Myocyte (in vitro differentiated cells): ENCODE data around the gene OPHN1. TPM values are rescaled to one million over a fixed set of nuclear protein-coding genes. Genes with fewer than 3 reads are reported as not detected.
A peak's percentile ranks its signal among the peaks of the same experiment; 100 is the strongest.

ENCODE experiments used
- DNase-seq: peaks from one replicate; pipeline ENCODE4 v3.0.0-alpha.2; 2012; ENCODE audit warnings: low read depth
- total RNA-seq: library from RNA; depleted of rRNA; stranded (reverse); fragments of >200 nt; gene quantifications from 2 replicates; pipeline ENCODE4 v1.2.3, GENCODE V29; 2014

Gene OPHN1
- total RNA-seq, 1 donor from 2014 or later, result 8.1 TPM

DNA sequence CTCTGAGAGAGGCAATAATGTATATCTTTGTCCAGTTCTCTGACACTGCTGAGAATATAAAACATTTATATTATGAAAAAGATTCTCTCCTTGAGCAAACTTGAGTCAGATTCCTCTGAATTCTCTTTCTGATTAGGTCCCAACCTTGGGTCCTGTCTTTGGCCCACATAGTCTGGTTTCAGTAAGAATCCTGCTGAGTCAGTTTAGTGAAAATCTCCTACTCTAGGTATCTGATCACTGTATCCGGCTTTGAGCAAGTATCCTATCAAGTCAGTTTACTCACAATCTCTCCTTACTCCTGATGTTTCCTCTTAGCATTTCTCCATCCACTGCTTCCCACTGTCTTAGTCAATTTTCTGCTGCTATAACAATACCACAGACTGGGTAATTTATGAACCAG, 253.9 kb downstream of the OPHN1 start:
- no peak for DNase-seq

GRCh38 chrX:68177542-68177941, 255.8 kb downstream of the OPHN1 start:
- DNase-seq, result peak; percentile 45

GRCh38 chrX:68175562-68175961, 257.7 kb downstream of the OPHN1 start:
- peak; percentile 16 for DNase-seq

- DNase-seq, result peak; percentile 17
These were observed 269.9 kb downstream of the OPHN1 start for GRCh38 chrX:68163441-68163840.

DNA sequence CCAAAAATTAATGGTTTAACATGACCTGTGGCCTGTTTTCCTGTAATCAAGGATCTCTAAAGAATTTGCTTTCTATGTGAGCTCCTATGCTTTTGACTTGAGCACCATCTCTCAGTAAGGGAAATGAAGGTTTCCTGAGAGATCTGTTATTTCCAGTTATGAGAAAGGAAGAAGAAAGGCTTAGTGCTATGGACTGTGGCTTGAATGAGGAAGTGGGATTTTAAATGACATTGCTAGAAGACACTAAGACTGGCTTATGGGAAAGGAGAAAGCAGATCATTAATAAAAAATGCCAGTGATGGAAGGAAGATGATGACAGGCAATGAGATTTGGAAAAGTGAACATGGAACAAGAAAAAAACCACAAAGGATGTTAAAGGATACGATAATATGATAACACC, 285.4 kb downstream of the OPHN1 start:
- DNase-seq, result no peak

GRCh38 chrX:68146054-68146453, 287.2 kb downstream of the OPHN1 start:
- peak; percentile 53 for DNase-seq

DNA sequence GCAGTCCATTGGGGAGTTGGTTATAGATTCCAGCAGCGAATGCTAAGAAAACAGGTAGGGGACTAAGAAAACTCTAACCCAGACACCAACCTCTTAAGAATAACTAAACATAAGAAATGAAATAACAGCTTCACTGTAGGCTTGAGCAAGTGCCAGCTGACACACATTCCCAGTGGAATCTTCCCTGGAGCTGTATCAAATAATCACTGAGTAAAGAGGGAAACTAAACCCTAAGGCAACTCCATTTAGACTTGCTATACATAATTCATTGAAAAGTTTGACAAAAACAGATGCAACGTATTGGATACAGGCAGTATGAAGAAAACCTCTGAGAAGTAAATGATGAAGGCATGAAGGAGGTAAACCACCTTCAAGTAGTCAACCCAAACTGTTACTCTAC, 293.5 kb downstream of the OPHN1 start:
- DNase-seq, result peak; percentile 33

GRCh38 chrX:68133181-68133580, 300.1 kb downstream of the OPHN1 start:
- DNase-seq, result peak; percentile 2

DNA sequence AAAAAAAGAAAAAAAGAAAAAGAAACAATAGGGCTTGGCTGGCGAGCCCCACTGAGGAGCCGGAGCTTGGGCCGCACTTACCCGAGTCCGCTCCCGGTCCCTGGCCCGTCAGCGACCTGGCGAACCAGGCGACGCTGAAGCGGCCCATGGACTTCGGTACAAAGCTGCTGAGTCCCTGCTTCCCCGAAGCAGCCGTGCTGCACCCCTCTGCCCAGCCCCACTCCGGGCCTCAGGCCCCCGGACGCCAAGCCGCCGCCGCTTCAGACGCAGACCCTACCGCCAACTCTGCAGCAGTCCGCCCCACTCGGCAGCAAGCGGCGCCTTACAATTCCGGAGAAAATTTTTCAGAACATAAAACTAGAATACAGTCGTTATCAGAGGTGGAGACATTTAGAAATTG, 300.5 kb downstream of the OPHN1 start:
- DNase-seq, result no peak

DNA sequence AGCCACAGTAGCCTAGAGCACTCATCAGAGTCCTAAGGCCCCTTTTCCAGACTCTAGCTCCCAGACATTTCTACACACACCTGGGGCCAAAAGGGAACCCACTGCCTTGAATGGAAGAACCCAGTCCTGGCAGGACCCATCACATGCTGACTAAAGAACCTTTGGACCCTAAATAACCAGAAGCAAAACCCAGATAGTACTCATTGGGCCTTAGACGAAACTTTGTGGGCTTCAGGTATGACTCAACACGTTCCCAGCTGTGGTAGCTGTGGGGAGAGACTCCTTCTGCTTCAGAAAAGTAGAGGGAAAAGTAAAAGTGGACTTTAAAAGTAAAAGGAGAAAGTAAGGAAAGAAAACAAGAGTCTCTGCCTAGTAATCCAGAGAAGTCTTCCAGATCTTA, 311.5 kb downstream of the OPHN1 start:
- DNase-seq, result no peak

GRCh38 chrX:68121371-68121770, 311.9 kb downstream of the OPHN1 start:
- peak; percentile 50 for DNase-seq

DNA sequence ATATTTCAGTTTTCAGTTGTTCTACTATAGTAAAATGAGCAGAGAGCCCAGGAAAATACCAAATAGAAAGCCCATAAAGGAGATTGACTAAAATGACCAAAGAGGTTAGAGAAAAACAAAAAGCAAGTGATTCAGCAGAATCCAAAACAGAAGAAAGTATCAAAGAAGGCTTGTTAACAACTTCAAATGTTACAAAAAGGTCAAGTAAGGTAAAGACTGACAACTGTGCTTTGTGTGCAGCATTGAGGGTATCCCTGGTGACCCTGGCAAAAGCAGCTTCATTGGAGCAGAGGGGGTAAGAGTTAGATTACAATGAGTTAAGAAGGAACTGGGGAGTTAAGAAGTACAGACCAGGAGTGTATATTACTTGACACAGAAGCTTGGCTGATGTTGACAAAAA, 317.9 kb downstream of the OPHN1 start:
- DNase-seq, result peak; percentile 12

GRCh38 chrX:68114573-68115129, 318.6 kb downstream of the OPHN1 start:
- peak; percentile 63 for DNase-seq

- no peak for DNase-seq
These were observed 319.3 kb downstream of the OPHN1 start for GRCh38 chrX:68113837-68114572.

GRCh38 chrX:68112321-68112720, 321.0 kb downstream of the OPHN1 start:
- DNase-seq, result no peak

GRCh38 chrX:68109162-68109561, 324.1 kb downstream of the OPHN1 start:
- no peak for DNase-seq

DNA sequence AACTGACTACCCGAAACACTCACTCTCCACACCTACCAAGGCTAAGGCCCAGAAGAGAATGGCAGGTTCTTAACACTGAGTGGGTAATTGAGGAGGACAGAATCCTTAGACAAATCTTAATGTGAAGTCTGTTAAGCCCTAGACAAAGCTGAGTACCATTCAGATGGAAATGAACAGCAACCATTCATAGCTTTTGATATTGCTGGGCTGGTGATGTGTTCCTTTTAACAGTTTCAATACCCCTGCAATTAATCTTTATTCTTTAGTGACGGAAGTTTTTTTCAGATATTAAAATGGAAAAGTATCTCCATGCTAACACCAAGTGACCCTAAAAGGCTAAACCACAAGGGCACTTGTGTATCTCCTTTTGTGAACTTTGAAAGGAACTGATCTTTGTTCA, 334.9 kb downstream of the OPHN1 start:
- no peak for DNase-seq

DNA sequence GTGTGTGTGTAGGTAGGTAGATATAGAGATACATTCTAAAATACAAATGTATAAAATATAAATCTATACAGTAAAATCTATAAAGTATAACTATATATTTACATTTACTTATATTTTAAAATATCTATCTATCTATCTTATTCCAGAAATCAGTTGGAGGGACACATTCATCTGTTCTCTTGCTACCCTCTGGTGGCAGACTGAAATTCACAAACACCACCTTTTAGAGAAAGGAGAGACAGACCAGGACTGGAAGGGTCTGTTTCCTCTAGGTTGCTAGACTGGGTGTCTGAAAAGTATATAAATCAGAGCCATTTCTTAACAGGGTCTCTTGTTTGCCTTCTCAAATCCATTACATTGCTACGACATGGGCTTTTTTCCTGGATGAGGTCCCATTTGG, 343.0 kb downstream of the OPHN1 start:
- DNase-seq, result peak; percentile 34

DNA sequence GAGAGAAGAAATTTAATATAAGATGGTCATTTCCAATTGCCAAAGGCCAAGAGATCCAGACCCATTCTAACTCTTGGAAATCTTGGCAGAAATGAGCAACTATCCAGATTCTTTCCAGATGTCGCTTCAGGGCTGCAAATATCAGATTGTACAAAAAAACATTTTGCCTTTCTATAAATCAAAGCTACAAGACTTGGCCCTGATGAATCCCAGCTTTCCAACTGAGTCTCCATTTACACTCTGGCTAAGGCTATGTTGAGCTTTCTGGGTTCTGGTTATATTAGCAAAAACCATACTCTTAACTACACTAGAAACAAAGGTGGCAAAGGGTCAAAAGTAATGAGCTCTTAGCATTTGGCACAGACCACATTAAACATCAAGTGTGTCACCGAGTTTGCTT, 345.8 kb downstream of the OPHN1 start:
- no peak for DNase-seq

DNA sequence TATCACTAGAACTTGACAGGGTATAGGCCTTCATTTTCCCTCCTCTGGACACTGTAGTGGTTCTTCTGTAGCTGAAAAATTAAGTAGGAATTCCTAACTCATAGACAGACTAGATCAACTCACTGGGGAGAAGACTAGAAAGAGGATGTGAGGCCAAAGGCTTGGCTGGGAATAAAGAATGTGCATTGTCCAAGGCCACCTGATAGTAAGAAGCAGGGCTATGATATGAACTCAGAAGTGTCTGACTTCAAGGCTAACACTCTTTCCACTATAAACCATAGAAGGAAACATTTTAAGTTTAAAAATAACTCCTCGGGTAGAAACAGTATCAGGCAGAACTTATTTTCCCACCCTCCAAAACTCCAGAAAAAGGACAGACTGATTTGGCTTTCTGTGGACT, 346.6 kb downstream of the OPHN1 start:
- DNase-seq, result no peak

- no peak for DNase-seq
These were observed 348.5 kb downstream of the OPHN1 start for GRCh38 chrX:68084765-68085164.

- DNase-seq, result peak; percentile 47
These were observed 349.8 kb downstream of the OPHN1 start for GRCh38 chrX:68083510-68083909.

- no peak for DNase-seq
These were observed 353.3 kb downstream of the OPHN1 start for GRCh38 chrX:68079961-68080360.
